Retinal pigment epithelial cell (primary cell): ENCODE data around the gene MYO7A.

Source experiments
- DNase-seq: peaks from one replicate; pipeline ENCODE4 v3.0.0-alpha.2; 2010; ENCODE audit warnings: low read depth
- H3K4me3 ChIP-seq: 2 replicates; pipeline ENCODE4 v1.5.1; 2011; ENCODE audit warnings: mild to moderate bottlenecking, low read length, control low read depth, moderate library complexity
- CTCF ChIP-seq: conservative IDR thresholded peaks from 2 replicates; pipeline ENCODE4 v1.5.1; 2011; ENCODE audit warnings: low read depth, low read length, control low read depth, inconsistent platforms

MYO7A gene

GRCh38 chr11:77187111-77187750 is 59.2 kb downstream of the MYO7A start:
- TF ChIP-seq CTCF, result no peak
- no peak overlapping the region for H3K4me3 ChIP-seq
- DNase-seq, result no peak

GRCh38 chr11:77187776-77188632 is 60.0 kb downstream of the MYO7A start:
- peak; percentile 94 for TF ChIP-seq CTCF
- H3K4me3 ChIP-seq, result no peak overlapping the region
- no peak for DNase-seq

- no peak for TF ChIP-seq CTCF
- DNase-seq, result no peak
- H3K4me3 ChIP-seq, result no peak overlapping the region
Measured at GRCh38 chr11:77188633-77189491, 60.8 kb downstream of the MYO7A start.

GRCh38 chr11:77189588-77190210 is 61.7 kb downstream of the MYO7A start:
- no peak for DNase-seq
- TF ChIP-seq CTCF, result no peak
- no peak overlapping the region for H3K4me3 ChIP-seq

GRCh38 chr11:77190331-77191075 is 62.5 kb downstream of the MYO7A start:
- TF ChIP-seq CTCF, result no peak
- H3K4me3 ChIP-seq, result no peak overlapping the region
- no peak for DNase-seq

GRCh38 chr11:77191429-77191822 is 63.4 kb downstream of the MYO7A start:
- no peak for DNase-seq
- TF ChIP-seq CTCF, result no peak
- no peak overlapping the region for H3K4me3 ChIP-seq
